CD14-positive monocyte (primary cell): ENCODE measurements around the gene NPTX1. TPM values are rescaled to one million over a fixed set of nuclear protein-coding genes. Genes with fewer than 3 reads are reported as not detected.

ENCODE experiments used
- DNase-seq, 3 donors: peaks; one replicate each; pipeline ENCODE4 v3.0.0-alpha.2; 2011 to 2022
- H2AFZ ChIP-seq: 2 replicates; pipeline ENCODE4 v1.6.0; 2012; ENCODE audit warnings: mild to moderate bottlenecking, low read depth, low read length, inconsistent platforms; ENCODE audit not compliant: insufficient read depth, poor library complexity, severe bottlenecking
- H3K27ac ChIP-seq, 2 donors: 1 replicate in 1 of 2; 2 replicates in 1 of 2; pipeline ENCODE4 v1.5.1; 2012 to 2013; ENCODE audit warnings: low read length in 2 of 2, control low read depth in 1 of 2, inconsistent platforms in 1 of 2, low read depth in 1 of 2, mild to moderate bottlenecking in 1 of 2
- H3K27me3 ChIP-seq, 2 donors: one replicate each; pipeline versions ENCODE4 v1.6.0 to v1.6.1; 2011 to 2013; ENCODE audit warnings: low read length in 2 of 2; ENCODE audit not compliant: control insufficient read depth in 2 of 2, insufficient read depth in 2 of 2
- H3K36me3 ChIP-seq, 2 donors: replicated peaks in 1 of 2; 1 replicate in 1 of 2; 2 replicates in 1 of 2; pipeline versions ENCODE4 v1.5.1 to v1.6.1; 2012 to 2013; ENCODE audit warnings: low read length in 2 of 2, control low read depth in 1 of 2, inconsistent platforms in 1 of 2, mild to moderate bottlenecking in 1 of 2; ENCODE audit not compliant: insufficient read depth in 2 of 2, control insufficient read depth in 1 of 2
- H3K4me1 ChIP-seq, 2 donors: 1 replicate in 1 of 2; 2 replicates in 1 of 2; pipeline versions ENCODE4 v1.5.1 to v1.6.1; 2012 to 2013; ENCODE audit warnings: low read length in 2 of 2, control low read depth in 1 of 2, inconsistent platforms in 1 of 2, mild to moderate bottlenecking in 1 of 2, moderate library complexity in 1 of 2; ENCODE audit not compliant: insufficient read depth in 2 of 2, control insufficient read depth in 1 of 2
- H3K4me2 ChIP-seq: replicated peaks from 2 replicates; pipeline ENCODE3; 2012; ENCODE audit warnings: low read length, moderate library complexity, mild to moderate bottlenecking; ENCODE audit not compliant: poor library complexity, severe bottlenecking; ENCODE audit errors: extremely low read depth
- H3K4me3 ChIP-seq, 3 experiments: fragments of 200-600 bp in 1 of 3; sonication (generic) in 1 of 3; replicated peaks in 1 of 3; 1 replicate in 2 of 3; 2 replicates in 1 of 3; pipeline ENCODE4 v1.5.1; 2011 to 2013; ENCODE audit warnings: low read length in 3 of 3, mild to moderate bottlenecking in 3 of 3, control low read depth in 2 of 3, low read depth in 2 of 3, inconsistent platforms in 1 of 3, moderate library complexity in 1 of 3
- H3K79me2 ChIP-seq: 2 replicates; pipeline ENCODE4 v1.6.0; 2012; ENCODE audit warnings: mild to moderate bottlenecking, control low read depth, inconsistent platforms, low read length, moderate library complexity; ENCODE audit not compliant: insufficient read depth
- H3K9ac ChIP-seq: 2 replicates; pipeline ENCODE4 v1.6.0; 2017; ENCODE audit warnings: low read length, mild to moderate bottlenecking; ENCODE audit not compliant: insufficient read depth, poor library complexity, severe bottlenecking
- H3K9me3 ChIP-seq, 2 donors: replicated peaks in 1 of 2; 1 replicate in 1 of 2; 2 replicates in 1 of 2; pipeline versions ENCODE4 v1.5.1 to v1.6.1; 2012 to 2013; ENCODE audit warnings: low read length in 2 of 2, control low read depth in 1 of 2; ENCODE audit not compliant: control insufficient read depth in 1 of 2, insufficient read depth in 1 of 2
- H4K20me1 ChIP-seq: 2 replicates; pipeline ENCODE4 v1.6.0; 2012; ENCODE audit warnings: mild to moderate bottlenecking, low read length, control low read depth, moderate library complexity; ENCODE audit not compliant: insufficient read depth
- H3K27ac Mint-ChIP-seq, 7 donors: one replicate each; pipeline ENCODE4 v1.8.0; 2020; ENCODE audit warnings: mild to moderate bottlenecking in 7 of 7, mixed read lengths in 7 of 7, moderate library complexity in 6 of 7, inconsistent platforms in 2 of 7
- H3K27me3 Mint-ChIP-seq, 3 donors: one replicate each; pipeline ENCODE4 v1.8.0; 2021 to 2022; ENCODE audit warnings: low read depth in 3 of 3, mild to moderate bottlenecking in 3 of 3, mixed read lengths in 3 of 3, moderate library complexity in 3 of 3, inconsistent platforms in 1 of 3
- H3K36me3 Mint-ChIP-seq, 2 donors: one replicate each; pipeline ENCODE4 v1.8.0; 2020; ENCODE audit warnings: mixed read lengths in 2 of 2, inconsistent platforms in 1 of 2, mild to moderate bottlenecking in 1 of 2
- H3K4me1 Mint-ChIP-seq: one replicate; pipeline ENCODE4 v1.8.0; 2020; ENCODE audit warnings: mild to moderate bottlenecking, mixed read lengths
- H3K4me3 Mint-ChIP-seq, 2 donors: one replicate each; pipeline ENCODE4 v1.8.0; 2020; ENCODE audit warnings: mild to moderate bottlenecking in 2 of 2, mixed read lengths in 2 of 2, moderate library complexity in 1 of 2
- H3K9me3 Mint-ChIP-seq, 7 donors: one replicate each; pipeline ENCODE4 v1.8.0; 2020 to 2022; ENCODE audit warnings: mixed read lengths in 7 of 7, mild to moderate bottlenecking in 6 of 7, moderate library complexity in 6 of 7, inconsistent platforms in 2 of 7
- WGBS: methylation state at CpG from one replicate; pipeline ENCODE4 v1.1.5; 2013; ENCODE audit warnings: missing lambda C conversion rate; ENCODE audit not compliant: insufficient coverage; 5-methylcytosine and 5-hydroxymethylcytosine counted together
- intact Hi-C, 2 donors: fragments of 100-400 bp; cut with micrococcal nuclease; formaldehyde crosslinking; loops; one replicate each; pipeline versions ENCODE4 v1.15.0 to v1.15.1; 2023
- polyA plus RNA-seq, 3 donors: library from polyadenylated mRNA; depleted of rRNA in 1 of 3; unstranded in 2 of 3; stranded (reverse) in 1 of 3; fragments of 300-500 nt in 2 of 3; fragments of >200 nt in 1 of 3; fragmentation: Illumina TruSeq in 2 of 3; gene quantifications; 1 replicate in 2 of 3; 2 replicates in 1 of 3; pipeline ENCODE4 v1.2.3, GENCODE V29; 2012 to 2021
- TF ChIP-seq, protein P1 (sequence below): fragments of 200-600 bp; IDR thresholded peaks from one replicate; pipeline ENCODE4 v1.8.0; 2022; ENCODE audit warnings: antibody characterized with exemption, mild to moderate bottlenecking

Gene NPTX1
- polyA plus RNA-seq, 3 donors: not detected

GRCh38 chr17:80513201-80513600, 36.8 kb upstream of the NPTX1 start:
- H3K79me2 ChIP-seq: no peaks in the 10 kb centered on the region
- DNase-seq: no peak
- H3K27ac Mint-ChIP-seq: no peak overlapping the region
- no peaks in the 10 kb centered on the region for H3K4me1 ChIP-seq
- H3K36me3 Mint-ChIP-seq: no peaks in the 10 kb centered on the region
- no peak overlapping the region for H3K4me2 ChIP-seq
- H3K27ac ChIP-seq: no peak overlapping the region
- H3K9ac ChIP-seq: no peak overlapping the region
- no peaks in the 10 kb centered on the region for H3K9me3 Mint-ChIP-seq
- no peak overlapping the region for H3K4me3 Mint-ChIP-seq
- WGBS: 92% methylated on average over 16 of the region's 16 CpGs
- H3K9me3 ChIP-seq: no peaks in the 10 kb centered on the region
- no peaks in the 10 kb centered on the region for H4K20me1 ChIP-seq
- intact Hi-C loops: no loop called here
- H3K27me3 ChIP-seq: no peaks in the 10 kb centered on the region
- H3K27me3 Mint-ChIP-seq: peaks cover 6 to 18% (median 10%) of the 10 kb centered on the region in 3 donors
- TF ChIP-seq, protein P1, sequence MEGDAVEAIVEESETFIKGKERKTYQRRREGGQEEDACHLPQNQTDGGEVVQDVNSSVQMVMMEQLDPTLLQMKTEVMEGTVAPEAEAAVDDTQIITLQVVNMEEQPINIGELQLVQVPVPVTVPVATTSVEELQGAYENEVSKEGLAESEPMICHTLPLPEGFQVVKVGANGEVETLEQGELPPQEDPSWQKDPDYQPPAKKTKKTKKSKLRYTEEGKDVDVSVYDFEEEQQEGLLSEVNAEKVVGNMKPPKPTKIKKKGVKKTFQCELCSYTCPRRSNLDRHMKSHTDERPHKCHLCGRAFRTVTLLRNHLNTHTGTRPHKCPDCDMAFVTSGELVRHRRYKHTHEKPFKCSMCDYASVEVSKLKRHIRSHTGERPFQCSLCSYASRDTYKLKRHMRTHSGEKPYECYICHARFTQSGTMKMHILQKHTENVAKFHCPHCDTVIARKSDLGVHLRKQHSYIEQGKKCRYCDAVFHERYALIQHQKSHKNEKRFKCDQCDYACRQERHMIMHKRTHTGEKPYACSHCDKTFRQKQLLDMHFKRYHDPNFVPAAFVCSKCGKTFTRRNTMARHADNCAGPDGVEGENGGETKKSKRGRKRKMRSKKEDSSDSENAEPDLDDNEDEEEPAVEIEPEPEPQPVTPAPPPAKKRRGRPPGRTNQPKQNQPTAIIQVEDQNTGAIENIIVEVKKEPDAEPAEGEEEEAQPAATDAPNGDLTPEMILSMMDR: no peak
- H3K4me1 Mint-ChIP-seq: no peaks in the 10 kb centered on the region
- no peaks in the 10 kb centered on the region for H3K36me3 ChIP-seq
- H2AFZ ChIP-seq: no peak overlapping the region
- H3K4me3 ChIP-seq: no peak overlapping the region

DNA sequence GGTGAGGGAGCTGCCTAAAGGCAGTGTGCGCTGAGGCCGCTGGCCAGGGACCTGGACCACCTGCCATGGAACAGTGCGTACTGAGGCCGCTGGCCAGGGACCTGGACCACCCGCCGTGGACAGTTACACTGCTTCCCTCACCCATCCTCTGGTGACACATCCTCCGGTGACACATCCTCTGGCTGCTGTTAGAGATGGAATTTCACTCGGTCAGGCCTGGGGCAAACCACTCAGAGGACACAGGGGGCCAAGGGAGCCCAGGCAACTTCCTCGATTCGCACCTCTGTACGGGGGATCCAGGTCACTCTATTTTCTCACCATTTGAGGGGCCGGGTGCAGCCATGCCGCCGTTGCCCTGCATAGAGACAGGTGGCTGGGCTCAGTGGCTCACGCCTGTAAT, 35.8 kb upstream of the NPTX1 start:
- H3K27me3 Mint-ChIP-seq: peaks cover 6 to 12% (median 11%) of the 10 kb centered on the region in 3 donors
- no peaks in the 10 kb centered on the region for H3K36me3 ChIP-seq
- H3K27me3 ChIP-seq: no peaks in the 10 kb centered on the region
- no peak overlapping the region for H3K27ac ChIP-seq
- H3K9me3 Mint-ChIP-seq: no peaks in the 10 kb centered on the region
- no peak overlapping the region for H3K27ac Mint-ChIP-seq
- no peaks in the 10 kb centered on the region for H3K9me3 ChIP-seq
- H4K20me1 ChIP-seq: no peaks in the 10 kb centered on the region
- no peak overlapping the region for H2AFZ ChIP-seq
- H3K4me3 ChIP-seq: no peak overlapping the region
- 94% methylated on average over 13 of the region's 15 CpGs for WGBS
- H3K79me2 ChIP-seq: no peaks in the 10 kb centered on the region
- DNase-seq: no peak
- intact Hi-C loops: no loop called here
- TF ChIP-seq, protein P1: no peak
- H3K4me1 ChIP-seq: no peaks in the 10 kb centered on the region
- no peaks in the 10 kb centered on the region for H3K4me1 Mint-ChIP-seq
- H3K9ac ChIP-seq: no peak overlapping the region
- no peak overlapping the region for H3K4me2 ChIP-seq
- no peak overlapping the region for H3K4me3 Mint-ChIP-seq
- no peaks in the 10 kb centered on the region for H3K36me3 Mint-ChIP-seq
